ACC112 (cell line): ENCODE results near the gene INTS2.

Experiments
- H2AFZ ChIP-seq: fragments of 200-600 bp; sonication (generic); one replicate; pipeline ENCODE4 v1.6.0; 2017; ENCODE audit warnings: antibody characterized with exemption, low read length; ENCODE audit not compliant: unreplicated experiment
- H3K27ac ChIP-seq: fragments of 200-600 bp; sonication (generic); 2 replicates; pipeline ENCODE4 v1.5.1; 2014; ENCODE audit warnings: low read depth, mild to moderate bottlenecking, antibody characterized with exemption, low read length, moderate library complexity
- H3K27me3 ChIP-seq: fragments of 200-600 bp; sonication (generic); 2 replicates; pipeline ENCODE4 v1.6.1; 2014; ENCODE audit warnings: mild to moderate bottlenecking, antibody characterized with exemption, low read length, moderate library complexity, mixed read lengths; ENCODE audit not compliant: insufficient read depth
- H3K36me3 ChIP-seq: fragments of 200-600 bp; sonication (generic); 2 replicates; pipeline ENCODE4 v1.6.1; 2016; ENCODE audit warnings: mild to moderate bottlenecking, antibody characterized with exemption, low read length, moderate library complexity, mixed read lengths; ENCODE audit not compliant: insufficient read depth
- H3K4me1 ChIP-seq: fragments of 200-600 bp; sonication (generic); one replicate; pipeline ENCODE4 v1.6.1; 2016; ENCODE audit warnings: low read length, mixed read lengths; ENCODE audit not compliant: insufficient read depth, unreplicated experiment, control insufficient read depth
- H3K4me3 ChIP-seq: fragments of 200-600 bp; sonication (generic); 2 replicates; pipeline ENCODE4 v1.5.1; 2014; ENCODE audit warnings: mild to moderate bottlenecking, low read depth, low read length
- H3K79me2 ChIP-seq: fragments of 200-600 bp; sonication (generic); one replicate; pipeline ENCODE4 v1.6.0; 2016; ENCODE audit warnings: low read length; ENCODE audit not compliant: control insufficient read depth, unreplicated experiment, insufficient read depth

The INTS2 gene

GRCh38 chr17:61849674-61850073 lies 78.1 kb downstream of the INTS2 start:
- Histone ChIP-seq H3K36me3 (peaks cover 21% of the 10 kb centered on the region), H3K4me3 (no peak overlapping the region), H3K79me2 (no peaks in the 10 kb centered on the region), H2AFZ (no peak overlapping the region), H3K4me1 (no peaks in the 10 kb centered on the region), H3K27ac (no peak overlapping the region), H3K27me3 (no peaks in the 10 kb centered on the region)

GRCh38 chr17:61848896-61849295 lies 78.9 kb downstream of the INTS2 start:
- Histone ChIP-seq H3K27ac (no peak overlapping the region), H3K4me1 (no peaks in the 10 kb centered on the region), H3K36me3 (peaks cover 21% of the 10 kb centered on the region), H3K27me3 (no peaks in the 10 kb centered on the region), H3K4me3 (no peak overlapping the region), H2AFZ (no peak overlapping the region), H3K79me2 (no peaks in the 10 kb centered on the region)

- no peak overlapping the region for H3K4me3 ChIP-seq
- H3K79me2 ChIP-seq, result no peaks in the 10 kb centered on the region
- H3K27me3 ChIP-seq, result no peaks in the 10 kb centered on the region
- no peak overlapping the region for H2AFZ ChIP-seq
- H3K36me3 ChIP-seq, result peaks cover 17% of the 10 kb centered on the region
- no peaks in the 10 kb centered on the region for H3K4me1 ChIP-seq
- no peak overlapping the region for H3K27ac ChIP-seq
These were observed 79.5 kb downstream of the INTS2 start for GRCh38 chr17:61848247-61848646.

GRCh38 chr17:61847659-61848058 lies 80.1 kb downstream of the INTS2 start:
- H3K36me3 ChIP-seq, result peaks cover 17% of the 10 kb centered on the region
- no peak overlapping the region for H3K4me3 ChIP-seq
- no peak overlapping the region for H2AFZ ChIP-seq
- H3K79me2 ChIP-seq, result no peaks in the 10 kb centered on the region
- no peaks in the 10 kb centered on the region for H3K27me3 ChIP-seq
- no peak overlapping the region for H3K27ac ChIP-seq
- no peaks in the 10 kb centered on the region for H3K4me1 ChIP-seq

- Histone ChIP-seq H3K4me1 (no peaks in the 10 kb centered on the region), H2AFZ (no peak overlapping the region), H3K27me3 (no peaks in the 10 kb centered on the region), H3K79me2 (no peaks in the 10 kb centered on the region), H3K36me3 (peaks cover 17% of the 10 kb centered on the region), H3K27ac (no peak overlapping the region), H3K4me3 (no peak overlapping the region)
These were observed 80.9 kb downstream of the INTS2 start for GRCh38 chr17:61846761-61847375.

GRCh38 chr17:61846088-61846487 lies 81.7 kb downstream of the INTS2 start:
- H3K36me3 ChIP-seq, result peaks cover 17% of the 10 kb centered on the region

GRCh38 chr17:61843435-61843834 lies 84.3 kb downstream of the INTS2 start:
- Histone ChIP-seq H3K36me3 (peaks cover 17% of the 10 kb centered on the region), H2AFZ (no peak overlapping the region), H3K4me3 (no peak overlapping the region), H3K4me1 (no peaks in the 10 kb centered on the region), H3K27ac (no peak overlapping the region), H3K27me3 (no peaks in the 10 kb centered on the region), H3K79me2 (no peaks in the 10 kb centered on the region)

More at GRCh38 chr17:61846088-61846487, 81.7 kb downstream of the INTS2 start:
- no peak overlapping the region for H3K27ac ChIP-seq
- no peak overlapping the region for H2AFZ ChIP-seq
- no peaks in the 10 kb centered on the region for H3K4me1 ChIP-seq
- H3K27me3 ChIP-seq, result no peaks in the 10 kb centered on the region
- no peak overlapping the region for H3K4me3 ChIP-seq
- no peaks in the 10 kb centered on the region for H3K79me2 ChIP-seq

GRCh38 chr17:61842899-61843298 lies 84.9 kb downstream of the INTS2 start:
- peaks cover 17% of the 10 kb centered on the region for H3K36me3 ChIP-seq
- H3K4me3 ChIP-seq, result no peak overlapping the region
- no peak overlapping the region for H2AFZ ChIP-seq
- no peaks in the 10 kb centered on the region for H3K4me1 ChIP-seq
- H3K27me3 ChIP-seq, result no peaks in the 10 kb centered on the region
- no peaks in the 10 kb centered on the region for H3K79me2 ChIP-seq
- no peak overlapping the region for H3K27ac ChIP-seq

- Histone ChIP-seq H3K27ac (no peak overlapping the region), H2AFZ (no peak overlapping the region), H3K79me2 (no peaks in the 10 kb centered on the region), H3K27me3 (no peaks in the 10 kb centered on the region), H3K36me3 (no peaks in the 10 kb centered on the region), H3K4me3 (no peak overlapping the region), H3K4me1 (peaks cover 5% of the 10 kb centered on the region)
These were observed 88.4 kb downstream of the INTS2 start for GRCh38 chr17:61839300-61839786.

- Histone ChIP-seq H3K27ac (no peak overlapping the region), H3K4me1 (peaks cover 13% of the 10 kb centered on the region)
These were observed 90.4 kb downstream of the INTS2 start for GRCh38 chr17:61837175-61838051.

More at GRCh38 chr17:61837175-61838051, 90.4 kb downstream of the INTS2 start:
- Histone ChIP-seq H3K27me3 (no peaks in the 10 kb centered on the region), H3K4me3 (no peak overlapping the region), H2AFZ (no peak overlapping the region), H3K79me2 (no peaks in the 10 kb centered on the region), H3K36me3 (no peaks in the 10 kb centered on the region)
